Spleen (tissue), 7 donors: ENCODE measurements around the gene TCOF1.

Experiments
- POLR2A ChIP-seq, 3 donors: fragments of 450-650 bp; IDR thresholded peaks; one replicate each; pipeline ENCODE4 v1.5.1; 2017; ENCODE audit warnings: antibody characterized with exemption in 3 of 3, mild to moderate bottlenecking in 1 of 3
- TF ChIP-seq, protein P1 (sequence below), 11 experiments: fragments of 200-600 bp in 7 of 11; fragments of 450-650 bp in 4 of 11; sonication (generic) in 4 of 11; IDR thresholded peaks in 8 of 11; conservative IDR thresholded peaks in 3 of 11; 1 replicate in 7 of 11; 2 replicates in 4 of 11; pipeline versions ENCODE4 v1.4.0 to v1.8.0; 2016 to 2021; ENCODE audit warnings: antibody characterized with exemption in 11 of 11, inconsistent platforms in 4 of 11, mild to moderate bottlenecking in 1 of 11
- donor health status: DM: no; HTN: no; CAD: no; lungs with moderate emphysema.
- donor health status: DM: no; HTN: no; CAD: no.
- donor health status: DM: no; HTN: no; CAD: no.

DNA sequence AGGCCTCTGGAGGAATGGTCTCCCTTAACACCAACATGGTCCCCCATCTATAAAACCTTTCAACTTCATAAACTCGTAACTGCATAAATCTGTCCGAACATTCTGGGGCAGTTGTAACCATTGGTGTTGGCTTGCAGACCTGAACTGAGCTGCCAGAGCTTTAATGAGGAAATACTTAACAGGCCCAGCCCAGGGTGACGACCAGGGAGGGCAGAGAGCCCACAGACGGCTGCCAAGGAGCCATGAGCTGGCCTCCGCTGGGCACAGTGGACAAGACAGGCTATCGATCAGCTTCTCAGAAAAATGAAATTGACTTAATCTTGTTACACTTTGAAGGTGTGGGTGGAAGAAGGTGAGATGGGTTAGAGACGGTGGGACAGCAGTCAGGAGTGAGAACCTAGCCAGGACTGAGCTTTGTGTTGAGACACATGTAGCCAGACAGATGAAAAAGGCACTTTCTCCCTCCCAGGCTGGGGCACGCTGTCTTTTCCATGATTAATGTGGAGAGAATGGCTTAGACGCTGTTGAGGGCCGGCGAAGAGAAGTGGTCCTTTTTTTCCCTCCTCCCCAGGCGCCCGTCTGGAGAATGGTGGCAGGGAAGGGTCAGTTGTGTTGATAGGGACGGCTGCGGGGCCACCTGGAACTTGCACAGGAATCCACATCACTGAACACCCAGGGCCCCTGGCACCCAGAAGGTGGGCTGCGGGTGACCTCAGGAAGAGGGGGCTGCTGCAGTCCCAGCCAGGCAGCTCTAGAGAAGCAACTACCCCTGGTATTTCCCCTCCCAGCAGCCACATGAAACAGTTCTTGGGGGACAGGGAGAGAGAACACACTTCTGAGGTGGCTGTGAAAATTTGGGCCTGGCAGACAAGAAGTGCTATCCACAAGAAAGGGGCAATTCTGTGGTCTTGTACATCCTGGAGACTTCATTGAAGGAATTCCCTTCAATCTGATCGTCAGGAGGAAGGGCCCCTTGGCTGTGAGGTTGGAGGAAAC, 27.3 kb upstream of the TCOF1 start:
- TF ChIP-seq POLR2A (IDR thresholded peaks at IDR 0.05) = no peak
- TF ChIP-seq, protein P1, sequence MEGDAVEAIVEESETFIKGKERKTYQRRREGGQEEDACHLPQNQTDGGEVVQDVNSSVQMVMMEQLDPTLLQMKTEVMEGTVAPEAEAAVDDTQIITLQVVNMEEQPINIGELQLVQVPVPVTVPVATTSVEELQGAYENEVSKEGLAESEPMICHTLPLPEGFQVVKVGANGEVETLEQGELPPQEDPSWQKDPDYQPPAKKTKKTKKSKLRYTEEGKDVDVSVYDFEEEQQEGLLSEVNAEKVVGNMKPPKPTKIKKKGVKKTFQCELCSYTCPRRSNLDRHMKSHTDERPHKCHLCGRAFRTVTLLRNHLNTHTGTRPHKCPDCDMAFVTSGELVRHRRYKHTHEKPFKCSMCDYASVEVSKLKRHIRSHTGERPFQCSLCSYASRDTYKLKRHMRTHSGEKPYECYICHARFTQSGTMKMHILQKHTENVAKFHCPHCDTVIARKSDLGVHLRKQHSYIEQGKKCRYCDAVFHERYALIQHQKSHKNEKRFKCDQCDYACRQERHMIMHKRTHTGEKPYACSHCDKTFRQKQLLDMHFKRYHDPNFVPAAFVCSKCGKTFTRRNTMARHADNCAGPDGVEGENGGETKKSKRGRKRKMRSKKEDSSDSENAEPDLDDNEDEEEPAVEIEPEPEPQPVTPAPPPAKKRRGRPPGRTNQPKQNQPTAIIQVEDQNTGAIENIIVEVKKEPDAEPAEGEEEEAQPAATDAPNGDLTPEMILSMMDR (IDR thresholded peaks at IDR 0.05 in 8 of 11, conservative IDR thresholded peaks at IDR 0.05 in 3 of 11) = no peak
